Esophagus squamous epithelium (tissue), 4 donors: Measurements from ENCODE around the gene SERPINB5.

ENCODE experiments used
- POLR2A ChIP-seq, 4 donors: fragments of 450-650 bp; IDR thresholded peaks; one replicate each; pipeline ENCODE4 v1.6.1; 2017; ENCODE audit warnings: antibody characterized with exemption in 4 of 4, mild to moderate bottlenecking in 4 of 4, moderate library complexity in 3 of 4
- TF ChIP-seq, protein P1 (sequence below), 6 experiments: fragments of 450-650 bp in 4 of 6; fragments of 200-600 bp in 2 of 6; sonication (generic) in 2 of 6; IDR thresholded peaks; one replicate each; pipeline ENCODE4 v1.5.1; 2016 to 2019; ENCODE audit warnings: antibody characterized with exemption in 6 of 6, mild to moderate bottlenecking in 4 of 6, moderate library complexity in 4 of 6

DNA sequence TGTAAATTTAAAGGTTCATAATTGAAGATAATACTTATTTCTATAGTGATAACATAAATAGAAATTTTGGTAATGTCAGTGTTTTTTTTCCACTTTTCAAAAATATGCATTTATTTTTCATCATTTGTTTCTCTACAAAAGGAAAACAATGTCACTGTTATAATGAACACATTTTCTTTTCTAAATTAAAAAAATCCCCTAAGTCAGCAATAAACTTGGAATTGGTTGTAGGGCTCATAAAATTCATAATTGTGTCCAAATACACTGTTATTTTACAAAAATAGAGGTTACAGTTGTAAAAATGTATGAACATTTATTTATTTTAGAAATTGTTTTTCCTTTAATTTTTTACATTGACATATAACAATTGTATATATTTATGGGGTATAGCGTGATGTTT lies 39.0 kb downstream of the SERPINB5 start:
- TF ChIP-seq, protein P1, sequence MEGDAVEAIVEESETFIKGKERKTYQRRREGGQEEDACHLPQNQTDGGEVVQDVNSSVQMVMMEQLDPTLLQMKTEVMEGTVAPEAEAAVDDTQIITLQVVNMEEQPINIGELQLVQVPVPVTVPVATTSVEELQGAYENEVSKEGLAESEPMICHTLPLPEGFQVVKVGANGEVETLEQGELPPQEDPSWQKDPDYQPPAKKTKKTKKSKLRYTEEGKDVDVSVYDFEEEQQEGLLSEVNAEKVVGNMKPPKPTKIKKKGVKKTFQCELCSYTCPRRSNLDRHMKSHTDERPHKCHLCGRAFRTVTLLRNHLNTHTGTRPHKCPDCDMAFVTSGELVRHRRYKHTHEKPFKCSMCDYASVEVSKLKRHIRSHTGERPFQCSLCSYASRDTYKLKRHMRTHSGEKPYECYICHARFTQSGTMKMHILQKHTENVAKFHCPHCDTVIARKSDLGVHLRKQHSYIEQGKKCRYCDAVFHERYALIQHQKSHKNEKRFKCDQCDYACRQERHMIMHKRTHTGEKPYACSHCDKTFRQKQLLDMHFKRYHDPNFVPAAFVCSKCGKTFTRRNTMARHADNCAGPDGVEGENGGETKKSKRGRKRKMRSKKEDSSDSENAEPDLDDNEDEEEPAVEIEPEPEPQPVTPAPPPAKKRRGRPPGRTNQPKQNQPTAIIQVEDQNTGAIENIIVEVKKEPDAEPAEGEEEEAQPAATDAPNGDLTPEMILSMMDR (IDR thresholded peaks at IDR 0.05), result no peak
- no peak for TF ChIP-seq POLR2A (IDR thresholded peaks at IDR 0.05)
